Neural progenitor cell (in vitro differentiated cells): ENCODE data around the gene ALDH1A3. TPM values are rescaled to one million over a fixed set of nuclear protein-coding genes. Genes with fewer than 3 reads are reported as not detected.

Experiments used
- DNase-seq: peaks from one replicate; pipeline ENCODE4 v3.0.0-alpha.2; 2016; ENCODE audit warnings: low spot score
- H2AFZ ChIP-seq: fragments of 200-600 bp; sonication (generic); replicated peaks from 2 replicates; pipeline ENCODE4 v1.6.1; 2016; ENCODE audit warnings: antibody characterized with exemption
- H3F3A ChIP-seq: fragments of 200-600 bp; sonication (generic); 2 replicates; pipeline ENCODE4 v1.6.1; 2016; ENCODE audit warnings: antibody characterized with exemption, low read depth
- H3K27ac ChIP-seq: fragments of 200-600 bp; sonication (generic); 2 replicates; pipeline ENCODE4 v1.5.1; 2016; ENCODE audit warnings: mild to moderate bottlenecking
- H3K27me3 ChIP-seq: fragments of 200-600 bp; sonication (generic); 2 replicates; pipeline ENCODE4 v1.6.1; 2016; ENCODE audit warnings: mild to moderate bottlenecking, moderate library complexity
- H3K36me3 ChIP-seq: fragments of 200-600 bp; sonication (generic); 2 replicates; pipeline ENCODE4 v1.5.1; 2016
- H3K4me1 ChIP-seq: fragments of 200-600 bp; sonication (generic); 2 replicates; pipeline ENCODE4 v1.6.1; 2016; ENCODE audit warnings: mixed run types
- H3K4me2 ChIP-seq: fragments of 200-600 bp; sonication (generic); 2 replicates; pipeline ENCODE4 v1.6.1; 2016
- H3K4me3 ChIP-seq: fragments of 200-600 bp; sonication (generic); 2 replicates; pipeline ENCODE4 v1.5.1; 2016
- H3K79me2 ChIP-seq: fragments of 200-600 bp; sonication (generic); 2 replicates; pipeline ENCODE4 v1.6.1; 2016; ENCODE audit warnings: low read depth
- H3K9ac ChIP-seq: fragments of 200-600 bp; sonication (generic); 2 replicates; pipeline ENCODE4 v1.6.1; 2016
- H3K9me3 ChIP-seq: fragments of 200-600 bp; sonication (generic); 2 replicates; pipeline ENCODE4 v1.5.1; 2016; ENCODE audit warnings: low read depth
- H4K20me1 ChIP-seq: fragments of 200-600 bp; sonication (generic); 2 replicates; pipeline ENCODE4 v1.6.1; 2016; ENCODE audit warnings: low read depth
- H3K27ac Mint-ChIP-seq: 3 replicates; pipeline ENCODE4 v1.8.0; 2021; ENCODE audit warnings: mixed read lengths
- H3K27me3 Mint-ChIP-seq: 2 replicates; pipeline ENCODE4 v1.8.0; 2022; ENCODE audit warnings: low read depth, mild to moderate bottlenecking, inconsistent platforms, moderate library complexity, mixed read lengths; ENCODE audit not compliant: insufficient read depth
- H3K36me3 Mint-ChIP-seq: 3 replicates; pipeline ENCODE4 v1.8.0; 2021; ENCODE audit warnings: mixed read lengths
- H3K4me1 Mint-ChIP-seq: 3 replicates; pipeline ENCODE4 v1.8.0; 2021; ENCODE audit warnings: mixed read lengths
- H3K4me3 Mint-ChIP-seq: 3 replicates; pipeline ENCODE4 v1.8.0; 2021; ENCODE audit warnings: mild to moderate bottlenecking, moderate library complexity, mixed read lengths
- H3K9me3 Mint-ChIP-seq: 3 replicates; pipeline ENCODE4 v1.8.0; 2020; ENCODE audit warnings: mixed read lengths
- CTCF ChIP-seq: fragments of 200-600 bp; sonication (generic); IDR thresholded peaks from 2 replicates; pipeline ENCODE4 v1.5.1; 2017; ENCODE audit warnings: antibody characterized with exemption, mild to moderate bottlenecking
- EZH2 ChIP-seq: fragments of 200-600 bp; sonication (generic); IDR thresholded peaks from 2 replicates; pipeline ENCODE4 v1.6.1; 2017; ENCODE audit warnings: antibody characterized with exemption, mild to moderate bottlenecking, moderate library complexity
- EZH2phosphoT487 ChIP-seq: fragments of 200-600 bp; sonication (generic); IDR thresholded peaks from 2 replicates; pipeline ENCODE4 v1.6.1; 2017; ENCODE audit warnings: antibody characterized with exemption
- total RNA-seq: library from RNA; depleted of rRNA; stranded (reverse); fragments of >200 nt; gene quantifications from 2 replicates; pipeline ENCODE4 v1.2.3, GENCODE V29; 2015; ENCODE audit warnings: low replicate concordance

Gene ALDH1A3
- total RNA-seq, 1 donor from 2014 or later, result 0.80 TPM

GRCh38 chr15:100878130-100878529 is 1.5 kb upstream of the ALDH1A3 start:
- Histone ChIP-seq H3K27me3 (peaks cover 85% of the 10 kb centered on the region), H3K36me3 (no peaks in the 10 kb centered on the region), H2AFZ (no peak overlapping the region), H3F3A (peaks cover 9% of the 10 kb centered on the region), H4K20me1 (peaks cover 8% of the 10 kb centered on the region), H3K9me3 (no peaks in the 10 kb centered on the region), H3K4me1 (peaks cover 21% of the 10 kb centered on the region), H3K79me2 (no peaks in the 10 kb centered on the region), H3K4me3 (peak overlapping the region; percentile 55), H3K9ac (no peak overlapping the region), H3K27ac (no peak overlapping the region), H3K4me2 (peak overlapping the region; percentile 97)
- Mint-ChIP-seq H3K4me1 (peaks cover 15% of the 10 kb centered on the region), H3K9me3 (no peaks in the 10 kb centered on the region), H3K36me3 (no peaks in the 10 kb centered on the region), H3K4me3 (peak overlapping the region; percentile 85), H3K27me3 (peaks cover 56% of the 10 kb centered on the region), H3K27ac (no peak overlapping the region)
- TF ChIP-seq EZH2phosphoT487, result no peak
- no peak for TF ChIP-seq EZH2
- TF ChIP-seq CTCF, result no peak
- DNase-seq, result no peak

GRCh38 chr15:100878648-100879047 is 983 bp upstream of the ALDH1A3 start:
- Histone ChIP-seq H3K9ac (no peak overlapping the region), H3F3A (peaks cover 9% of the 10 kb centered on the region), H3K27ac (no peak overlapping the region), H3K36me3 (no peaks in the 10 kb centered on the region), H2AFZ (no peak overlapping the region), H3K79me2 (no peaks in the 10 kb centered on the region), H3K9me3 (no peaks in the 10 kb centered on the region), H3K4me1 (peaks cover 21% of the 10 kb centered on the region), H4K20me1 (peaks cover 8% of the 10 kb centered on the region), H3K4me2 (peak overlapping the region; percentile 97), H3K27me3 (peaks cover 90% of the 10 kb centered on the region), H3K4me3 (peak overlapping the region; percentile 55)
- H3K27ac Mint-ChIP-seq, result no peak overlapping the region
- H3K9me3 Mint-ChIP-seq, result no peaks in the 10 kb centered on the region
- H3K36me3 Mint-ChIP-seq, result no peaks in the 10 kb centered on the region
- peak overlapping the region; percentile 85 for H3K4me3 Mint-ChIP-seq
- H3K4me1 Mint-ChIP-seq, result peaks cover 15% of the 10 kb centered on the region
- peak; percentile 90 for DNase-seq
- peaks cover 58% of the 10 kb centered on the region for H3K27me3 Mint-ChIP-seq
- TF ChIP-seq EZH2phosphoT487 (peak; percentile 10), CTCF (no peak)

- TF ChIP-seq CTCF (no peak), EZH2 (peak; percentile 90), EZH2phosphoT487 (peak; percentile 27)
- Mint-ChIP-seq H3K27ac (no peak overlapping the region), H3K9me3 (no peaks in the 10 kb centered on the region), H3K4me1 (peaks cover 15% of the 10 kb centered on the region), H3K27me3 (peaks cover 58% of the 10 kb centered on the region), H3K4me3 (peak overlapping the region; percentile 85), H3K36me3 (no peaks in the 10 kb centered on the region)
- DNase-seq, result peak; percentile 65
- peak overlapping the region; percentile 97 for H3K4me2 ChIP-seq
- H3K4me3 ChIP-seq, result peak overlapping the region; percentile 55
- peaks cover 9% of the 10 kb centered on the region for H3F3A ChIP-seq
- no peaks in the 10 kb centered on the region for H3K9me3 ChIP-seq
- no peaks in the 10 kb centered on the region for H3K36me3 ChIP-seq
- no peak overlapping the region for H3K9ac ChIP-seq
- H4K20me1 ChIP-seq, result peaks cover 8% of the 10 kb centered on the region
- H3K79me2 ChIP-seq, result no peaks in the 10 kb centered on the region
- H3K27me3 ChIP-seq, result peaks cover 93% of the 10 kb centered on the region
- H3K27ac ChIP-seq, result no peak overlapping the region
- no peak overlapping the region for H2AFZ ChIP-seq
- peaks cover 21% of the 10 kb centered on the region for H3K4me1 ChIP-seq
These were observed 569 bp upstream of the ALDH1A3 start for GRCh38 chr15:100879061-100879463.
